ENCODE results near the gene PPP1R12A.

The PPP1R12A gene

GRCh38 chr12:79766705-79767464 lies 168.0 kb downstream of the PPP1R12A start:
- DNase-seq: no peak

DNA sequence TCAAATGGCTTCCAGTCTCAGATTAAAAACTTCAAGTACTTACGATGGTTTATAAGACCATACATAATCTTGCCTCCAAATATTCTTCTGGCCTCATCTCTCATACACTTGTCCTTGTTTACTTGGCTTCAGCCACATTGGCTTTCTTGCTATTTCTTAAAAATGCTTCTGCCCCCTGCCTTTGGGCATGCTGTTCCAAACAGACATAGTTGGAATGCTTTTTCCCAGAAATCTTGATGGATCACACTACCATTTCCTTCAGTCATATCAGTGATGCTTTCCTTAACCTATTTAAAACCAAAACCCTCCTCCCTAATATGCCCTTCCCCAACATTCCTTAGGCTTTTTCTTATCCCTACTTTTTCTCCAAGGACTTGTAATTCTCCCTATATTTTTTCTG lies 169.7 kb downstream of the PPP1R12A start:
- DNase-seq: no peak

DNA sequence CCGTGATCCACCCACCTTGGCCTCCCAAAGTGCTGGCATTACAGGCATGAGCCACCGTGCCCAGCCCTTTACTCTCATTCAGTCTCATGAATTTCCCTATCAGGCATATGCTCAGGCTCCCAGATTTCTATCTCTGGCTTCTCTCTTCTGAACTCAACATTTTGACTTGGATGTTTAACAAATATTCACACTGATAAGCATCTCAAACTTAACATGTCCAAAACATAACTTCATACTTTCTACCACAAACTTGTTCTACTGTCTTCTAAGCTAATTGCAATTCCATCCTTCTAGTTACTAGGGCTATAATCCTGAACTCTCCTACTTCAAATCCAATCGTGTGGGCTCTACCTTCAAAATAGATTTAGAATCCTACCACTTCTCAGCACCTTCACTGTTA lies 170.3 kb downstream of the PPP1R12A start:
- DNase-seq: no peak

DNA sequence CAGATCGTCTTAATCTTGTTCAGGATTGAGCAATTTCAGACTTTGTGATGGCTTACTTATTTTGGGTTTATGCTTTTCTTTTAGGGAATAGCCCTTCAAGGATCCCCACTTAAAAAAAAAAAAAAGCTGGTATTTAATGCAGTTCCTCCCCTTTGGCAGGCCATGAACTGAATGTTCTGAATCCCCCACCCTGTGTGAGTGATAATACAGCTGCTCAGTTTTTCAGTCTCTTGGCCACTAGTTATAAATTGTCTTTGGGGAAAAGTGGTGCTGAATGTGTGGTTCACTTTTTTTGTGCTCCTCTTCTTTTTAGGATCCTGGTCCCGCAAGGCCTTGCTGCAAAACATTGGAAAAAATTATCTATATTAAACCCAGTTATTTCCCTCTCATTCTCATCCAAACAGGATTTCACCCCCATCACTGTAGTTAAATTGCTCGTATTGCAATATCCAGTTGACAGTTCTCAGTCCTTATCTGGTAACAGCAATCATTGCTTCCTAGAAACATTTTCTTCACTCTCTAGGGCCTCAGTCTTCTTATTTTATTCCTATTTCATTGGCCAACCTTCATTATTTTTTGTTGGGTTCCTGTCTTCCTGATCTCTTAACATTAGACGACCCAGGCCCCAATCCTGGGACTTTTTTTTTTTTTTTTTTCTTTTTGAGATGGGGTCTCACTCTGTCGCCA lies 171.0 kb downstream of the PPP1R12A start:
- DNase-seq: no peak

GRCh38 chr12:79761341-79761740 lies 173.6 kb downstream of the PPP1R12A start:
- no peak for DNase-seq

DNA sequence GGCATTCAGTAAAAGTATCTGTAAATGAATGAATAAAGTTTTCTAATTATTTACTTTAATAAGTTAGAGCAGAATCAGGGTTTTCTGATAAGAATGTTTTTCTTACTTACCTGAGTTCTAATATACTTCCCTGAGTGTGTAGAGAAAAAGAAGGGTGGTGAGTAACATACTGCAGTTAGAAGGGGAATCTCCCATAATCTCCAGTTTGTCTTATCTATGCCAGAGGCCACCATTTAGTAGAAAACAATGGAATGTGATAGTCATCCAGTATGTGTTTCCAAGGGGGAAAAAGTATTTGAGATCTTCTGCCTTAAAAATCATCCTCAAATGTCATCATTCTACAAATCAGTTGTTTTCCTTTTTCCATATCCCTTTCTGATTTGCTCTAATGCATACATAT lies 187.6 kb downstream of the PPP1R12A start:
- no peak for DNase-seq

DNA sequence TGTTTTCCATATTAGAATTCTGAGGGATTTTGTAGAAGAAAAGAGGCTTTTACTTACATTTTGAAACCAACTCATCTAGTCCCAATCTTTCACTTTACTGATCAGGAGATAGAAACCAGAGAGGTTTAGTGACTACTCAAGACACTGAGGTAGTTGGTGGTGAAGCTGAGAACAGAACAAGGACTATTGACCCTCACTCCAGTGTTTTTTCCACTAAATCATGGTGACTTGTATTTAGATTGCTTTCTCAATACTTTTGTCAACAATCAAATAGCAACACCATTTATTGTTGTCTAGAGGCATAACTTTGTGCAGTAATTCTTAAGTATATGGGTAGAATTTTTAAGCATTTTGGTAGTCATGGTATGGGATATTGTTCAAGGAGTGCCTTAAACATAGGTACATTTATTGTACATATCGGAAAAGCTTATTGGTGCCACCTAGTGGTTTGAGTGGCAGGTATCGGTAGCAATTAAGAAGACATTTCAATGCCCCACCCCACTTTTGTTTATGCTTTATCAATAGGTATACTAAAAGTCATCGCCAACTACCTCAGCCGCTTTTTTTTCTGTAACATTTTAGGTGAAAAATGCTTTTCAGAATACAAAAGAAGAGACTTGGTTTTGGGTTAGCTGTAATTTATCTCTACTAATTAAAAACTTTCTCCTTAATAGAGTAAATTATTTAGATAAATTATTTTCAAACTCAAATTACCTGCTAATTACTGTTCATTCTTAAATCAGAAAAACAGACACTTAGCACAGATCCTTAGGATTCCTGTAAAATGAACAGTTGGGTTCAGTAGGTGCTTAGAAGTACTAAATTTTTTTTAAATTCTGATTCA lies 196.8 kb downstream of the PPP1R12A start:
- DNase-seq: peak; percentile 68 to 90 (median 69)

GRCh38 chr12:79732638-79733037 lies 202.3 kb downstream of the PPP1R12A start:
- DNase-seq: no peak

- DNase-seq: no peak
Measured at GRCh38 chr12:79725987-79726386, 208.9 kb downstream of the PPP1R12A start.
